K562 (cell line): ENCODE measurements around the gene SYCP2. TPM values are rescaled to one million over a fixed set of nuclear protein-coding genes. Genes with fewer than 3 reads are reported as not detected.

Source experiments
- ATAC-seq: fragments of 200-7000 bp; cut with Tn5 transposase; 3 replicates; pipeline ENCODE4 v1.9.1; 2020; ENCODE audit warnings: moderate library complexity
- BruUV-seq: library from RNA; stranded (reverse); fragments of 400-500 nt; replicated peaks from 2 replicates; lab custom pipeline; 2021; lab: Mats Ljungman, UMichigan
- CTCF ChIA-PET: fragments of 300-600 bp; formaldehyde crosslinking; extraction: SDS; loops from one replicate; lab custom pipeline; 2021; ENCODE audit warnings: low intra/inter-chr PET ratio; lab: Yijun Ruan, JAX
- POLR2A ChIA-PET: fragments of 300-600, 350-650 bp; sonication (Branson Sonifier 250); formaldehyde crosslinking; extraction: SDS; loops from one replicate; lab custom pipeline; 2021; ENCODE audit warnings: antibody characterized with exemption, inconsistent platforms; lab: Yijun Ruan, JAX
- DNase-seq, 4 experiments: peaks; one replicate each; pipeline versions ENCODE4 v3.0.0 to v3.0.0-alpha.2; 2011 to 2018; ENCODE audit warnings: low spot score in 3 of 4, mixed read lengths in 3 of 4; ENCODE audit errors: extremely low read depth in 1 of 4
- FAIRE-seq: peaks from 2 replicates; lab custom pipeline; 2011; peaks lifted over from hg19 to GRCh38; lab: Jason Lieb, UNC
- H2AFZ ChIP-seq: 2 replicates; pipeline ENCODE4 v1.6.0; 2011; ENCODE audit warnings: low read depth, low read length, control low read depth, inconsistent platforms
- H3K27ac ChIP-seq: fragments of 200-600 bp; 3 replicates; pipeline ENCODE4 v1.8.0; 2011; ENCODE audit warnings: low read depth, mild to moderate bottlenecking, control low read depth, inconsistent platforms, low read length, moderate library complexity, mixed read lengths; ENCODE audit errors: extremely low read depth
- H3K27me3 ChIP-seq, 2 experiments: fragments of 300-600 bp in 1 of 2; 2 replicates in 1 of 2; 3 replicates in 1 of 2; pipeline versions ENCODE4 v1.6.0 to v1.8.0; 2011; ENCODE audit warnings: inconsistent platforms in 2 of 2, low read length in 2 of 2, mild to moderate bottlenecking in 1 of 2, mixed read lengths in 1 of 2, moderate library complexity in 1 of 2; ENCODE audit not compliant: control insufficient read depth in 2 of 2, insufficient read depth in 2 of 2
- H3K36me3 ChIP-seq: fragments of 300-600 bp; 3 replicates; pipeline ENCODE4 v1.8.0; 2011; ENCODE audit warnings: mild to moderate bottlenecking, low read length, inconsistent platforms; ENCODE audit not compliant: control insufficient read depth, insufficient read depth
- H3K4me1 ChIP-seq, 2 experiments: fragments of 200-600 bp in 1 of 2; replicated peaks in 1 of 2; 2 replicates in 1 of 2; 3 replicates in 1 of 2; pipeline versions ENCODE4 v1.5.1 to v1.8.0; 2011; ENCODE audit warnings: inconsistent platforms in 2 of 2, low read length in 2 of 2, mild to moderate bottlenecking in 1 of 2, mixed read lengths in 1 of 2, moderate library complexity in 1 of 2; ENCODE audit not compliant: control insufficient read depth in 2 of 2, insufficient read depth in 2 of 2
- H3K4me2 ChIP-seq: 2 replicates; pipeline ENCODE4 v1.6.1; 2011; ENCODE audit warnings: low read length, control low read depth, inconsistent platforms, mixed read lengths; ENCODE audit not compliant: insufficient read depth
- H3K4me3 ChIP-seq: fragments of 200-600 bp; sonication (generic), shearing (Covaris generic); 2 replicates; pipeline ENCODE4 v1.5.1; 2016; ENCODE audit warnings: control low read depth, inconsistent platforms
- H3K79me2 ChIP-seq: fragments of 200-600 bp; 3 replicates; pipeline ENCODE4 v1.8.0; 2011; ENCODE audit warnings: low read length, inconsistent platforms; ENCODE audit not compliant: control insufficient read depth, insufficient read depth
- H3K9ac ChIP-seq, 2 experiments: 2 replicates each; pipeline versions ENCODE4 v1.6.0 to v1.6.1; 2011; ENCODE audit warnings: low read depth in 2 of 2, low read length in 2 of 2, control low read depth in 1 of 2, inconsistent platforms in 1 of 2, mild to moderate bottlenecking in 1 of 2, mixed read lengths in 1 of 2; ENCODE audit not compliant: insufficient read depth in 1 of 2
- H3K9me1 ChIP-seq: one replicate; pipeline ENCODE4 v1.6.0; 2011; ENCODE audit warnings: inconsistent platforms, mild to moderate bottlenecking, low read length, moderate library complexity; ENCODE audit not compliant: control insufficient read depth, insufficient read depth
- H3K9me3 ChIP-seq: replicated peaks from 2 replicates; pipeline ENCODE4 v1.5.1; 2011; ENCODE audit warnings: low read depth, low read length, inconsistent platforms; ENCODE audit not compliant: control insufficient read depth, insufficient read depth
- H4K20me1 ChIP-seq: replicated peaks from 2 replicates; pipeline ENCODE4 v1.6.1; 2011; ENCODE audit warnings: low read length, inconsistent platforms, mixed read lengths; ENCODE audit not compliant: control insufficient read depth, insufficient read depth
- BHLHE40 ChIP-seq: IDR thresholded peaks from 2 replicates; pipeline ENCODE4 v1.6.1; 2011; ENCODE audit warnings: low read length, improper control_type of control experiment
- DEAF1 ChIP-seq: fragments of 450-650 bp; formaldehyde crosslinking; IDR thresholded peaks from 2 replicates; pipeline ENCODE4 v1.4.0; 2020; ENCODE audit warnings: mild to moderate bottlenecking, moderate library complexity
- ID3 ChIP-seq, 2 experiments: fragments of 250-450 bp in 1 of 2; fragments of 450-650 bp in 1 of 2; sonication (Bioruptor Pico) in 1 of 2; IDR thresholded peaks; 2 replicates each; pipeline versions ENCODE4 v1.6.1 to v1.8.0; 2016 to 2021; ENCODE audit warnings: mild to moderate bottlenecking in 2 of 2, moderate library complexity in 2 of 2, missing compliant biosample characterization in 1 of 2, missing genetic modification characterization in 1 of 2
- MNT ChIP-seq, 2 experiments: fragments of 450-650 bp; conservative IDR thresholded peaks; 2 replicates each; pipeline ENCODE4 v1.6.1; 2017; ENCODE audit warnings: mild to moderate bottlenecking in 2 of 2, moderate library complexity in 2 of 2
- PHTF2 ChIP-seq: fragments of 250-450 bp; sonication (Bioruptor Pico); IDR thresholded peaks from 2 replicates; pipeline ENCODE4 v1.5.0; 2021; ENCODE audit warnings: mild to moderate bottlenecking
- SMARCB1 ChIP-seq: IDR thresholded peaks from 2 replicates; pipeline ENCODE4 v1.6.1; 2011; ENCODE audit warnings: improper control_type of control experiment, low read depth; ENCODE audit not compliant: insufficient read length
- SNRNP70 ChIP-seq: fragments of 200-400 bp; formaldehyde crosslinking; optimal IDR thresholded peaks from 2 replicates; pipeline ENCODE3; 2017; ENCODE audit warnings: low read depth, low read length
- THAP7 ChIP-seq: fragments of 250-450 bp; sonication (Bioruptor Pico); IDR thresholded peaks from 2 replicates; pipeline ENCODE4 v1.5.0; 2021
- WGBS: fragments of 100-300 bp; shearing (Covaris generic); methylation state at CpG from one replicate; pipeline ENCODE4 v1.1.6; 2016; ENCODE audit warnings: low coverage, mixed read lengths; ENCODE audit not compliant: insufficient coverage; ENCODE audit errors: missing lambda C conversion rate; 5-methylcytosine and 5-hydroxymethylcytosine counted together
- in situ Hi-C: fragments of 300-500 bp; cut with MboI; formaldehyde crosslinking; loops from 4 replicates; pipeline ENCODE4 v1.15.0; 2018; ENCODE audit warnings: inconsistent platforms, mixed read lengths
- intact Hi-C: fragments of 100-400 bp; cut with micrococcal nuclease; formaldehyde crosslinking; loops from 2 replicates; pipeline ENCODE4 v1.14.2; 2022
- polyA plus RNA-seq, 8 experiments: library from polyadenylated mRNA; depleted of rRNA in 4 of 8; stranded (reverse) in 5 of 8; unstranded in 3 of 8; fragments of >200 nt; fragmentation: Nextera tagmentation in 2 of 8; fragmentation: Illumina TruSeq in 1 of 8; extraction: Ambion mirVana in 2 of 8; extraction: Trizol in 1 of 8; gene quantifications; 2 replicates each; pipeline versions ENCODE4 v1.2.1 to v1.2.3, GENCODE V29; 2011 to 2014; ENCODE audit warnings: inconsistent platforms in 1 of 8, missing spikeins in 1 of 8
- total RNA-seq, 7 experiments: library from RNA; depleted of rRNA in 6 of 7; stranded (reverse); fragments of >200 nt in 6 of 7; fragmentation: Illumina TruSeq in 2 of 7; extraction: Trizol in 2 of 7; gene quantifications; 2 replicates each; pipeline versions ENCODE4 v1.2.1 to v1.2.3, GENCODE V29; 2011 to 2021; ENCODE audit warnings: low replicate concordance in 1 of 7

Gene SYCP2
- total and polyA plus RNA-seq, 9 of the 15 experiments (the other 6 are each of a cell fraction or from before 2014, with no cell fraction given), result 0.24 to 1.6 (median 0.67) TPM

GRCh38 chr20:59825563-59825920 is 107.9 kb downstream of the SYCP2 start:
- ChIA-PET CTCF (no interaction called here), POLR2A (no interaction called here)
- intact Hi-C loops, result no loop called here
- Histone ChIP-seq H3K4me3 (no peak overlapping the region), H3K4me2 (no peak overlapping the region), H4K20me1 (no peaks in the 10 kb centered on the region; the same call in 1 of the 2 replicates), H3K4me1 (no peaks in the 10 kb centered on the region), H3K27ac (no peak overlapping the region), H3K9me1 (no peaks in the 10 kb centered on the region), H3K79me2 (no peaks in the 10 kb centered on the region), H3K27me3 (peaks cover 0 to 10% of the 10 kb centered on the region in 2 experiments; a peak in 2 of 5 replicates), H3K9me3 (no peaks in the 10 kb centered on the region), H2AFZ (no peak overlapping the region), H3K36me3 (no peaks in the 10 kb centered on the region), H3K9ac (no peak overlapping the region)
- FAIRE-seq (no peak), DNase-seq (no peak), ATAC-seq (no peak)
- WGBS, result 0% methylated on average over 4 of the region's 4 CpGs
- in situ Hi-C loops, result loop anchor here (10.0 kb wide), 1 partner anchor 1959 kb away; no protein-coding TSS in a partner anchor
- TF ChIP-seq BHLHE40 (no peak), SNRNP70 (no peak), SMARCB1 (no peak), MNT (conservative IDR thresholded peaks at IDR 0.05) (no peak), ID3 (CRISPR knock-in tag; IDR thresholded peaks at IDR 0.05) (no peak), ID3 (tag; IDR thresholded peaks at IDR 0.05) (no peak), DEAF1 (no peak), PHTF2 (CRISPR knock-in tag) (no peak), THAP7 (CRISPR knock-in tag) (no peak)
- no TSS peak for BruUV-seq
